ENCODE measurements around the gene NFIC.

- TF ChIP-seq CTCF (IDR thresholded peaks at IDR 0.05) (no peak), EZH2 (IDR thresholded peaks at IDR 0.05) (no peak)
These were observed 33.3 kb upstream of the NFIC start for GRCh38 chr19:3333020-3333583.

Measured in neural progenitor cell (in vitro differentiated cells).